ENCODE data around the gene CDK5. TPM values are rescaled to one million over a fixed set of nuclear protein-coding genes. Genes with fewer than 3 reads are reported as not detected.

Gene CDK5
- total RNA-seq, 1 experiment from 2014 or later, result 23.8 TPM

GRCh38 chr7:151094675-151095074 is 37.0 kb upstream of the CDK5 start:
- intact Hi-C loops (cut with micrococcal nuclease; ENCODE audit: unreplicated experiment), result no loop called here
- Mint-ChIP-seq H3K36me3 (ENCODE audit: insufficient read depth, unreplicated experiment) (peaks cover 20% of the 10 kb centered on the region), H3K27me3 (ENCODE audit: insufficient read depth, unreplicated experiment) (no peaks in the 10 kb centered on the region), H3K4me3 (ENCODE audit: unreplicated experiment) (no peak overlapping the region), H3K27ac (ENCODE audit: unreplicated experiment) (no peak overlapping the region), H3K9me3 (ENCODE audit: unreplicated experiment) (no peaks in the 10 kb centered on the region), H3K4me1 (ENCODE audit: low read depth, unreplicated experiment) (peaks cover 11% of the 10 kb centered on the region)
- POLR2A ChIA-PET, result interaction anchor here (0.5 to 1.5 kb wide), 3 partner anchors 32 to 247 kb away, joined by 3 to 14 read pairs (median 8); partner anchors contain the start of gene CDK5
- no peaks in the 10 kb centered on the region for H3K27me3 ChIP-seq (replicated peaks; ENCODE audit: control insufficient read depth, insufficient read depth, low read length)
- DNase-seq, result no peak
- TF ChIP-seq CTCF (IDR thresholded peaks at IDR 0.05; ENCODE audit: insufficient read depth in 1 of 2, low read depth in 1 of 2, low read length in 1 of 2, severe bottlenecking in 1 of 2, unreplicated experiment in 1 of 2), result no peak
- H3K9me3 ChIP-seq, result no peaks in the 10 kb centered on the region
- 0 out of 2 replicates have a peak, but pooled peaks cover 3% of the 10 kb centered on the region for H3K4me1 ChIP-seq
- peaks cover 1% of the 10 kb centered on the region for H3K36me3 ChIP-seq (ENCODE audit: control insufficient read depth, insufficient read depth, low read length)
- BruUV-seq (replicated peaks), result no TSS peak
- H3K4me3 ChIP-seq (ENCODE audit: low read depth, low read length), result no peak overlapping the region
- CTCF ChIA-PET, result no interaction called here

GRCh38 chr7:151093748-151094147 is 36.1 kb upstream of the CDK5 start:
- BruUV-seq (replicated peaks), result no TSS peak
- Mint-ChIP-seq H3K4me1 (ENCODE audit: low read depth, unreplicated experiment) (peaks cover 20% of the 10 kb centered on the region), H3K36me3 (ENCODE audit: insufficient read depth, unreplicated experiment) (peaks cover 30% of the 10 kb centered on the region), H3K9me3 (ENCODE audit: unreplicated experiment) (no peaks in the 10 kb centered on the region), H3K4me3 (ENCODE audit: unreplicated experiment) (no peak overlapping the region), H3K27me3 (ENCODE audit: insufficient read depth, unreplicated experiment) (no peaks in the 10 kb centered on the region), H3K27ac (ENCODE audit: unreplicated experiment) (no peak overlapping the region)
- H3K4me1 ChIP-seq, result 0 out of 2 replicates have a peak, but pooled peaks cover 3% of the 10 kb centered on the region
- intact Hi-C loops (cut with micrococcal nuclease; ENCODE audit: unreplicated experiment), result no loop called here
- H3K9me3 ChIP-seq, result no peaks in the 10 kb centered on the region
- DNase-seq, result no peak
- TF ChIP-seq CTCF (IDR thresholded peaks at IDR 0.05; ENCODE audit: insufficient read depth in 1 of 2, low read depth in 1 of 2, low read length in 1 of 2, severe bottlenecking in 1 of 2, unreplicated experiment in 1 of 2), result no peak
- H3K27me3 ChIP-seq (replicated peaks; ENCODE audit: control insufficient read depth, insufficient read depth, low read length), result no peaks in the 10 kb centered on the region
- CTCF ChIA-PET, result no interaction called here
- H3K4me3 ChIP-seq (ENCODE audit: low read depth, low read length), result no peak overlapping the region
- peaks cover 1% of the 10 kb centered on the region for H3K36me3 ChIP-seq (ENCODE audit: control insufficient read depth, insufficient read depth, low read length)
- POLR2A ChIA-PET, result interaction anchor here (1.5 kb wide), 1 partner anchor 31 kb away, joined by 8 read pairs; no protein-coding TSS in a partner anchor

DNA sequence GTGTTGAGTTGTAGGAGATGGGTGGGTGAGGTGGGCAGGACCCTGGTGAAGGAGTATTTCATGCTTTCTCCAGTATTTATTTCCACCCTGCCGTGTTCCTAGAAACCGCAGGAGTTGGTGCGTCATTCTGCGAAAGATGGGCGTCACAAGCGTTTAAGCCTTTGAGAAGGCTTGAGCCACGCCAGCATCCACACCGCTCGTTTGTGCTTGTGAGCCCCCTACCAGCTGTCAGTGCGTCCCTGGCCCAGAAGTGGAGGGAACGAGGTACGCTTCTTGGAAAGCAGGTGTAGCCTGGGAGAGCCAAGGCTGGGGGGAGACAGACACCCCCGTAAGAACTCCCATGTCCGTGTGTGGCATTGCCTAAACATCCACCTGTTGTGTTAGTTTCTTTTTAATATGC is 34.3 kb upstream of the CDK5 start:
- intact Hi-C loops (cut with micrococcal nuclease; ENCODE audit: unreplicated experiment), result loop anchor here (1.0 kb wide), 1 partner anchor 19 kb away; no protein-coding TSS in a partner anchor
- Histone ChIP-seq H3K36me3 (ENCODE audit: control insufficient read depth, insufficient read depth, low read length) (peaks cover 1% of the 10 kb centered on the region), H3K4me1 (peaks cover 12% of the 10 kb centered on the region; the same call in 1 of the 2 replicates), H3K27me3 (replicated peaks; ENCODE audit: control insufficient read depth, insufficient read depth, low read length) (no peaks in the 10 kb centered on the region), H3K9me3 (no peaks in the 10 kb centered on the region), H3K4me3 (ENCODE audit: low read depth, low read length) (no peak overlapping the region)
- Mint-ChIP-seq H3K27ac (ENCODE audit: unreplicated experiment) (no peak overlapping the region), H3K9me3 (ENCODE audit: unreplicated experiment) (no peaks in the 10 kb centered on the region), H3K4me3 (ENCODE audit: unreplicated experiment) (no peak overlapping the region), H3K27me3 (ENCODE audit: insufficient read depth, unreplicated experiment) (no peaks in the 10 kb centered on the region), H3K4me1 (ENCODE audit: low read depth, unreplicated experiment) (peaks cover 22% of the 10 kb centered on the region), H3K36me3 (ENCODE audit: insufficient read depth, unreplicated experiment) (peaks cover 31% of the 10 kb centered on the region)
- CTCF ChIA-PET, result interaction anchor here (0.8 kb wide), 1 partner anchor 63 kb away, joined by 5 read pairs; the partner anchor contains the start of gene ABCB8
- no peak for TF ChIP-seq CTCF (IDR thresholded peaks at IDR 0.05; ENCODE audit: insufficient read depth in 1 of 2, low read depth in 1 of 2, low read length in 1 of 2, severe bottlenecking in 1 of 2, unreplicated experiment in 1 of 2)
- no peak for DNase-seq
- BruUV-seq (replicated peaks), result no TSS peak
- POLR2A ChIA-PET, result no interaction called here
